ENCODE data around the gene RANGAP1. TPM values are rescaled to one million over a fixed set of nuclear protein-coding genes. Genes with fewer than 3 reads are reported as not detected.
"Not testable (repeated sequence)": the region's sequence is repeated elsewhere in the genome, so short reads cannot be mapped to it uniquely, and the experiment has no call there.

RANGAP1 gene
- total RNA-seq, 2 donors from 2014 or later: 114 to 142 TPM

DNA sequence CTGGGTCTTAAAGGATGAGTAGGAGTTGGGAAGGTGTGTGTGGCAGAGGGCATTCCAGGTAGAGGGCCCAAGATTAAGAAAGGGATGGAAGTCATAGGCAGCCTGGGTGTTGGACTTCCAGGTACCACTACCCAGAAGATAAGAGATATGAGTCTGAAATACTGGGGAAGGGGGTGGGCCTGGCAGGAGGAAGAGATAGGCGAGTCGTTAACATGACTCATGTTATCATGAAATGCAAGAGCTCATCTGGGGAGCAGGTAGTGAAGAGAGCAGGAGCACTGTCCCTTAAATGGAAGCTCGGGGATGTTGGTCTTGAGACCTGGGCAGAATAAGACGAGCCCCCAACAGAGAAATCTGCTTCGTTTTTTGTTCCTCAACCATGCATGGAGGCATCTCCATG, 25.5 kb upstream of the RANGAP1 start:
- H3K4me3 Mint-ChIP-seq: no peak overlapping the region
- no peaks in the 10 kb centered on the region for H3K9me3 ChIP-seq (ENCODE audit: control insufficient read depth, low read length, poor library complexity, severe bottlenecking)
- DNase-seq: no peak
- no peaks in the 10 kb centered on the region for H3K27me3 Mint-ChIP-seq
- peak overlapping the region; percentile 34 for H3K27ac Mint-ChIP-seq
- ATAC-seq: no peak
- H3K36me3 Mint-ChIP-seq (ENCODE audit: low read depth): peaks cover 2% of the 10 kb centered on the region
- peaks cover 16% of the 10 kb centered on the region for H3K4me1 Mint-ChIP-seq

DNA sequence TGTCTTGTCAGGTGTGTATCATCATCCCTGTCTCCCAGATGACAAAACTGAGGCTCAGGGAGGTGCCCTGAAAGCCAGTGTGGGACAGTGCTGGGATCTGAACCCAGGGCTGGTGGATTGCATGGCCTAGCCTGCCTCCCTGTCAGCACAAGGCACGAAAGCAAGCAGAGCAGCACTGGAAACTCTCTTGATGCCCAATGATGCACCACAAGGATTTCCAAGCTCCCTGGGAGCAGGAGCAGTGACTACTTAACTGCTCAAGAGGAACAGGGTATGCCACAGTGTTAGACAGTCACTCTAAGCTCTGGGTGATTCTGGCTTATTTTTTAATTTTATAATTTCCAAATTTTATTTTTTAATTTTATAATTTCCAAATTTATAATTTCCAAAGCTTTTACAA, 24.3 kb upstream of the RANGAP1 start:
- Mint-ChIP-seq H3K4me3 (no peak overlapping the region), H3K27me3 (no peaks in the 10 kb centered on the region), H3K36me3 (ENCODE audit: low read depth) (peaks cover 2% of the 10 kb centered on the region), H3K27ac (no peak overlapping the region), H3K4me1 (peaks cover 16% of the 10 kb centered on the region)
- H3K9me3 ChIP-seq (ENCODE audit: control insufficient read depth, low read length, poor library complexity, severe bottlenecking): no peaks in the 10 kb centered on the region
- DNase-seq: no peak
- ATAC-seq: no peak

DNA sequence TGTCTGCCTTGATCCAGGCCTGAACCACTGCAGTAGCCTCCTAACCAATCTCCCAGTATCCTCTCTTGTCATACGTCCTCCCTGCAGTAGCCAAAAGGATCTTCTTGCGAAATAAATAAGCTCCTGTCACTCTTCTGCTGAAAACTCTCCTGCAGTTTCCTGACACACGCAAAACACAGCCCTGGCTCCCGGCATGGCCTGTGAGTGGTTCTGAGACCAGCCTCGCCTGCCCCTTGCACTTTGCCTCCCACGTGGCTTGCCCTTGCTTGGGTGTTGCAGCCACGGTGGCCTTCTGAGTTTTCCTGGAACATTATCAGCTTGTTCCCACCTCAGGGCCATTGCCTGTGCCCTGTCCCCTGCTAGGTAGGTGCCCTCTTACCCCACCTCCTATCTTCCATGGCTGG, 22.6 kb upstream of the RANGAP1 start:
- ATAC-seq (no peak), DNase-seq (no peak)
- Mint-ChIP-seq H3K4me1 (peaks cover 23% of the 10 kb centered on the region), H3K4me3 (no peak overlapping the region), H3K36me3 (ENCODE audit: low read depth) (peaks cover 2% of the 10 kb centered on the region), H3K27ac (no peak overlapping the region), H3K27me3 (no peaks in the 10 kb centered on the region)
- H3K9me3 ChIP-seq (ENCODE audit: control insufficient read depth, low read length, poor library complexity, severe bottlenecking): no peaks in the 10 kb centered on the region

DNA sequence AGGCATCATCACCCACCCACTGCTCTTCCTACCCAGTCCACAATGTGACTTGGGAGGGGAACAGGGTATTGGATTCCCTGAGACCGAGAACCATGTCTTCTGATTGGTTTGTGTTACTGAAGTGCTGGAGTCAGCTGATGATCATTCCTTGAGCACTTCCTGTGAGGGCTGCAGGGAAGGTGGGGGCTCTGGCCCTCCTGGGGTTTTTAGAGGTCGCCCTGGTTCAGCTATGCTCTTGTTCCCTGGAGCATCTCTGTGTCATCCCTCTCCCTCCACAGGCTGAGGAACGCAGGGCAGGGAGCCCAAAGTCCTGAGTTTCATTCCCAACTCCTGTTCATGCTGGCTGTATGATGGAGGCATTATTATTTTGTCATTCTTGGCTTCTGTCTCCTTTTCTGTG, 22.1 kb upstream of the RANGAP1 start:
- Mint-ChIP-seq H3K27ac (no peak overlapping the region), H3K4me1 (peaks cover 27% of the 10 kb centered on the region), H3K4me3 (no peak overlapping the region), H3K27me3 (no peaks in the 10 kb centered on the region), H3K36me3 (ENCODE audit: low read depth) (peaks cover 2% of the 10 kb centered on the region)
- no peaks in the 10 kb centered on the region for H3K9me3 ChIP-seq (ENCODE audit: control insufficient read depth, low read length, poor library complexity, severe bottlenecking)
- no peak for ATAC-seq
- no peak for DNase-seq

DNA sequence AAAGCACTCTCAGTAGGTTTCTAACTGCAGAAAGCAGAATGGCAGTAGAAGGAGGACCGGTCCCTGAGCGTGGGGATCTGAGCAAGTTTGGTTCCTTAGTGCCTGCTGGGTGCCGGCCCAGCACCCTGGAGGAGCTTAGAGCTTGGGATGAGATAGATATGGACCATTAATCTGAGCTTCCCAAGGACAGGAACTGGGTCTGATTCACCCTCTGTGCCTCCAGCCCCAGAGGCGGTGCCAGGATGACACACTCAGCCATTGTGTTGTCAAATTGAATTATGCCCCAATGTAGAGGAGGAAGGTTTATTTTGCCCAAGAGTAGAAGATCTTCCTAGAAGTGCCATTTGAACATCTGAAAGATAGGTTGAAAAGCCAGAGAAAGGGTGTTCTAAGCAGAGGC, 19.7 kb upstream of the RANGAP1 start:
- Mint-ChIP-seq H3K27ac (no peak overlapping the region), H3K36me3 (ENCODE audit: low read depth) (peaks cover 2% of the 10 kb centered on the region), H3K4me1 (peaks cover 30% of the 10 kb centered on the region), H3K27me3 (no peaks in the 10 kb centered on the region), H3K4me3 (no peak overlapping the region)
- H3K9me3 ChIP-seq (ENCODE audit: control insufficient read depth, low read length, poor library complexity, severe bottlenecking): no peaks in the 10 kb centered on the region
- ATAC-seq (no peak), DNase-seq (no peak)

DNA sequence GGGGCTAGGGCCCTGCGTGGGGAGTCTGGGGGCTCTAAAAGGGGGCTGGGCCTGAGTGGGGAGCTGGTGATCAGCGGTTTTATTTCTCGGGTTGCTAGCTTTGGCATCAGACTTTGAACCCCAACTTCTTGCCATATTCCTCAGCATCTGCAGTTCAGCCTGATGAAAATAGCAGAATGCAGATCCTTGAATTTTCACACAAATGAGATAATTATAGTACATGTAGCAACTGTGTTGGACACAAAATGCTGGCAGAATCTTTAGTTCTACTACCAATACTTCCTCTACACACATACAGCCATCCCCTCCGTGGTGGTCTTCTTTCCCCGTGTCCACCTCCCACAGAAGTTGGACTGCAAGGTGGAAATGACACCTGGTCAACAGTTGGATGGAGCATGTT, 16.8 kb upstream of the RANGAP1 start:
- Mint-ChIP-seq H3K27ac (peak overlapping the region; percentile 89), H3K36me3 (ENCODE audit: low read depth) (no peaks in the 10 kb centered on the region), H3K27me3 (no peaks in the 10 kb centered on the region), H3K4me3 (peak overlapping the region; percentile 88), H3K4me1 (peaks cover 26% of the 10 kb centered on the region)
- ATAC-seq (no peak), DNase-seq (no peak)
- no peaks in the 10 kb centered on the region for H3K9me3 ChIP-seq (ENCODE audit: control insufficient read depth, low read length, poor library complexity, severe bottlenecking)

DNA sequence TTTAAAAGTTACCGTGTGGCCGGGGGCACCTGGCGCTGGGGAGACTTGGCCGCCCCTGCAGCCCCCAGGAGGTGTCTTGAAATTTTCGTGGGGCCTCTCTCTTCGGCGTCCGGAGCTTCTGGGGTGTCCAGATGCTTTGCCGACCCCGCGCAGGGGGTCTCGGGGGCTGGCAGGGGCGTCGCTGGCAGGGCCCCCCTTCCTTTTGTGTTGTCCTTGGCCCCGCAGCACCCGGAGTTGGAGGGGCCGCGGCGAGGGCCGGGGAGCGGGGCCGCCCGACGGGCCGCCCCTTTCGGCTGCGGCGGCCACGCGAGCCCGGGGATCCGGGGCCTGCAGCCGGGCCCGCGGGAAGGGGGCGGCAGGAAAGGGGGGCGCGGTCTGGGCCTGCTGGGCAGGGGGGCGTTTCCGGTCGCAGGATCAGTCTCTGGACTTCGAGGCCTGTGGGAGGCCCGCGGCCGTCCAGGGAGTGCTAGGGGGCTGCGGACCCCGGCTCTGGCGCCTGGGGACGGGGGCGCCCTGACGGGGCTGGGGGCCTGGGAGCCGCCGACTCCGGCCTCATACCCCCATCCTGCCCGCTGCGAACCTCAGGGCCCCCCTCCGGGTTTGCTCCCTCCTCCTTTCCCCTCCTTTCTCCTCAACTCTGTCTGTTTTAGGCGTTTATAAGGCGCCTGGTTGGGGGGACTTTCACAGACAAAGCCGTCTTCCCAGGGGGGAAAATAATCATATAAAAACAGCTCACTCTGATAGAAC, 16.2 kb upstream of the RANGAP1 start:
- peak overlapping the region; percentile 89 for H3K27ac Mint-ChIP-seq
- no peak for ATAC-seq
- no peak for DNase-seq
- H3K36me3 Mint-ChIP-seq (ENCODE audit: low read depth): no peaks in the 10 kb centered on the region
- peak overlapping the region; percentile 88 for H3K4me3 Mint-ChIP-seq
- no peaks in the 10 kb centered on the region for H3K9me3 ChIP-seq (ENCODE audit: control insufficient read depth, low read length, poor library complexity, severe bottlenecking)
- H3K4me1 Mint-ChIP-seq: peaks cover 24% of the 10 kb centered on the region
- H3K27me3 Mint-ChIP-seq: no peaks in the 10 kb centered on the region

DNA sequence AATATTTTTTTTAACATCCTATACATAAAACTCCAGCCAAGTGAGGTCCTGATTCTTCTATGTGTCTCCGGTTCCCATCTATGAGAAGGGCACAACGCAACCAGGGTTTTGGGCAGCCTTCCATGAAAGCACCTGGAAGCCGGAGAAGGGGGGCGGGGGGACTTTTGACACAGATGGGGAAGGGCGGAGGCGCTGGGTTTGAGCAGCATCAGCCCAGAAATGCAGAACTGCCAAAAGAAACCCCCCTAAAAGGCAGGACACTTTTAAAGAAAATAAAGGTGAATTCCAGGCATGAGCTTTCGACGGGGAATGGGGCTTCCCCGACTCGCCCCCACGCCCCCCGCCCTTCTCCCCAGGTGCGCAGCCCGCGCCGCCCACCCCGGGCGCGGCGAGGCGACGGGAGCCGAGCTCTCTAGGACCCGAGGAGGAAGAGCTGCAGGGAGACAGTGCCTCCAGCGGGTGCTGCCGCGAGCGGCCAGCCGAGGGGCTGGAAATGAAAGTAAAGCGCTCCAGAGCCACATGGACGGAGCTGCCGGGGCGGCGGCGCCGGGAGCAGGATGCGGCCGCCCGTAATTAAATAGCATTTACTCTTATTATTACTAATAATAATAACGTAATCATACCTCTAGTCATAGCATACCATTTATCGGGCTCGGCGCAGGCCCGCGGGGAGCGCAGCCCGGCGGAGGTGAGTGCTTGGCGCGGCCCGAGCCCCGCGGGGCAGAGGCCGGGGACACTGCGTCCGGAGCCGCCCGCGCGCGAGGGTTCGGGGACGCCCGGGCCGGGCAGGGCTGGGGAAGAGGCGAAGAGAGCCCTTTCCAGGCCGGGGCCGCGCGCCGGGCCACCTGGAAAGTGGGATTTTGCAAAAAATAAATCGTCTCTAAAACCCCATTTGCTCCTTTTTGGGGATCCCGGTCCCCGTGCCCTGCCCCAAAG, 15.4 kb upstream of the RANGAP1 start, which contains the start of gene ZC3H7B:
ZC3H7B (plus strand) TSS at position 441 of the 936 bp plus-strand sequence. CDS start 19,136 bp downstream, outside the sequence.
- H3K27ac Mint-ChIP-seq: peak within 1 kb of the TSS; percentile 93
- no peaks in the 10 kb centered on the region for H3K9me3 ChIP-seq (ENCODE audit: control insufficient read depth, low read length, poor library complexity, severe bottlenecking)
- peak within 1 kb of the TSS; percentile 89 for H3K4me3 Mint-ChIP-seq
- peak; percentile 97 for ATAC-seq
- H3K27me3 Mint-ChIP-seq: no peaks in the 10 kb centered on the region
- H3K36me3 Mint-ChIP-seq (ENCODE audit: low read depth): no peaks in the 10 kb centered on the region
- peak; percentile 82 to 84 (median 83) for DNase-seq
- H3K4me1 Mint-ChIP-seq: peaks cover 23% of the 10 kb centered on the region

DNA sequence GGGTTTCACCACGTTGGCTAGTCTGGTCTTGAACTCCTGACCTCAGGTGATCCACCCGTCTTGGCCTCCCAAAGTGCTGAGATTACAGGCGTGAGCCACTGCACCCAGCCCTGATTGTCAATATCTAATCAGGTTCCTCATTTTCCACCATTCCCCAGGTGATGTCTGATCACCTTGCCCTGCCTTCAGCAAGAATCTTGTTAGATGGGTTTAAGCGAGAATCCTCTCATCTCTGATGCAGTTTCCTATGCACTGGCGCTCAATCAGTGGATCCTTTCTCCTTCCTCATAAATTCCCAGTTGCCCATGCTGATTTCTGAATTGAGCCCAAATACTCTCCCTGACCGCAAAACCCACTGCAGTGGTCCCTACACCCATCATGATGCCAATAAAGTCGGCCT, 14.7 kb upstream of the RANGAP1 start:
- ATAC-seq (no peak), DNase-seq (no peak)
- Mint-ChIP-seq H3K36me3 (ENCODE audit: low read depth) (no peaks in the 10 kb centered on the region), H3K4me3 (peak overlapping the region; percentile 89), H3K27ac (peak overlapping the region; percentile 93), H3K4me1 (peaks cover 23% of the 10 kb centered on the region), H3K27me3 (no peaks in the 10 kb centered on the region)
- no peaks in the 10 kb centered on the region for H3K9me3 ChIP-seq (ENCODE audit: control insufficient read depth, low read length, poor library complexity, severe bottlenecking)

DNA sequence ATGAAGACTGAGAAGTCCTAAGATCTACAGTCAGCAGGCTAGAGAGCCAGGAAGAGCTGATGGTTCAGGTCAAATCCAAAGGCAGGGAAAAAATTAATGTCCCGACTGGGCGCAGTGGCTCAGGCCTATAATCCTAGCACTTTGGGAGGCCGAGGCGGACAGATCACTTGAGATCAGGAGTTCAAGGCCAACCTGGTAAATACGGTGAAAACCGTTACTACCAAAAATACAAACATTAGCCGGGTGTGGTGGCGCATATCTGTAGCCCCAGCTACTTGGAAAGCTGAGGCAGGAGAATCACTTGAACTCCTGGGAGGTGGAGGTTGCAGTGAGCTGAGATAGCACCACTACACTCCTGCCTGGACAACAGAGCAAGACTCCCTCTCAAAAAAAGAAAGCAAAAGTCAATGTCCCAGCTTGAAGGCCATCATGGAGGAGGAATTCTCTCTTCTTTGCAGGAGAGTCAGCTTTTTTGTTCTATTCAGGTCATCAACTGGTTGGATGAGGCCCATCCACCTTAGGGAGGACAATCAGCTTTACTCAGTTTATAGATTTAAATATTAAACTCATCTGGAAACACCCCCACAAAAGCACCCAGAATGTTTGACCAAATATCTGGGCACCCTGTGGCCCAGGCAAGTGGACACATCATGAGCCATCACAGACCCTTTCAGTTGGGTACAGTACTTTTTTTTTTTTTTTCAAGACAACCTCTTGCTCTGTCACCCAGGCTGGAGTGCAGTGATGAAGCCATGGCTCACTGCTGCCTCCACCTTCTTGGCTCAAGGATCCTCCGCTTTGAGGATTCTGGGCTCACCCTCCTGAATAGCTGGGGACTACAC, 11.1 kb upstream of the RANGAP1 start:
- Mint-ChIP-seq H3K4me1 (peaks cover 6% of the 10 kb centered on the region), H3K4me3 (no peak overlapping the region), H3K27ac (no peak overlapping the region), H3K27me3 (no peaks in the 10 kb centered on the region), H3K36me3 (ENCODE audit: low read depth) (no peaks in the 10 kb centered on the region)
- DNase-seq (no peak), ATAC-seq (no peak)
- H3K9me3 ChIP-seq (ENCODE audit: control insufficient read depth, low read length, poor library complexity, severe bottlenecking): no peaks in the 10 kb centered on the region

DNA sequence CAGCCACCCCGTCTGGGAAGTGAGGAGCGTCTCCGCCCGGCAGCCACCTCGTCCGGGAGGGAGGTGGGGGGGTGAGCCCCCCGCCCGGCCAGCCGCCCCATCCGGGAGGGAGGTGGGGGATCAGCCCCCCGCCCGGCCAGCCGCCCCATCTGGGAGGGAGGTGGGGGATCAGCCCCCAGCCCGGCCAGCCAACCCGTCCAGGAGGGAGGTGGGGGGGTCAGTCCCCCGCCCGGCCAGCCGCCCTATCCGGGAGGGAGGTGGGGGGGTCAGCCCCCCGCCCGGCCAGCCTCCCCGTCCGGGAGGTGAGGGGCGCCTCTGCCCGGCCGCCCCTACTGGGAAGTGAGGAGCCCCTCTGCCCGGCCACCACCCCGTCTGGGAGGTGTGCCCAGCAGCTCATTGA, 8.8 kb upstream of the RANGAP1 start:
- ATAC-seq; H3K27ac Mint-ChIP-seq; DNase-seq; H3K27me3 Mint-ChIP-seq; H3K4me3 Mint-ChIP-seq; H3K9me3 ChIP-seq (ENCODE audit: control insufficient read depth, low read length, poor library complexity, severe bottlenecking); H3K36me3 Mint-ChIP-seq (ENCODE audit: low read depth); H3K4me1 Mint-ChIP-seq: not testable (repeated sequence)

DNA sequence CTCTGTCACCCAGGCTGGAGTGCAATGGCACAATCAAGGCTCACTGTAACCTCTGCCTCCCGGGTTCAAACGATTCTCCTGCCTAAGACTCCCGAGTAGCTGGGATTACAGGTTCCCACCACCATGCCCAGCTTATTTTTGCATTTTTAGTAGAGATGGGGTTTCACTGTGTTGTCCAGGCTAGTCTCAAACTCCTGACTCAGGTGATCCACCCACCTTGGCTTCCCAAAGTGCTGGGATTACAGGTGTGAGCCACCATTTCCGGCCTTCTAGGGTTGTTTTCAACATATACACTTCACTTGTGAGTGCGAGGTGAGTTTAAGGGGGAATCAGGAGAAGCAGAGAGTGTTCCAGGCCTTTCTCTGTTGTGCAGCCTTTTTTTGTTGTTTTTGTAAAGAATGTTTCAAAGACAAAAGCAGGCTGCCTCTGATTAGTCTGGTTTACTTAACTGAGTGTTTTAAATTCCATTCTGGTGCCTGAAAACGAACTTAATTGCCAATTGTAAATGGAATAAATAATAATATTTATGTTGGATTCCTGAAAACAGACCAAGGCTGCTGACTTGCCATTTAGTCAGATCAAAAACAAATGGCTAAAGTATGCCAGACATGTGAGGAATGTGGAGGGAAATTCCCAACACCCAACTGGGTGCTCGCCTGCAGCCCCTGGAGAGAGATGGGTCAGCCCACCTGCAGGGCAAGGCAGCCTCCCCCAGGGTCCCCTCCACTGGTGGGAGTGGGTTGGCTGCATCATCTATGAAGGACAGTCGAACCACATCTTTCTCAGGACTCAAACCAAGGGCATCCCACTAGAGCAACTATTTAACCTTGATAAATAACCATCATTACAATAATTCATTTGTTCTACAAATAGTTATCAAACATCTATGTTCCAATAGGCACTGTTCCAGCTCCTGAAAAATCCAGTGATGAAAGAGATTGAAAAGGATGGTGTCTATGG, 4.6 kb upstream of the RANGAP1 start:
- Mint-ChIP-seq H3K27ac (no peak overlapping the region), H3K36me3 (ENCODE audit: low read depth) (no peaks in the 10 kb centered on the region), H3K4me1 (peaks cover 10% of the 10 kb centered on the region), H3K27me3 (no peaks in the 10 kb centered on the region), H3K4me3 (no peak overlapping the region)
- H3K9me3 ChIP-seq (ENCODE audit: control insufficient read depth, low read length, poor library complexity, severe bottlenecking): no peaks in the 10 kb centered on the region
- no peak for ATAC-seq
- no peak for DNase-seq
